Measurements from ENCODE around the gene C19orf47. TPM values are rescaled to one million over a fixed set of nuclear protein-coding genes. Genes with fewer than 3 reads are reported as not detected.
"Not testable (repeated sequence)": the region's sequence is repeated elsewhere in the genome, so short reads cannot be mapped to it uniquely, and the experiment has no call there.

C19orf47 gene
- polyA plus RNA-seq, 2 donors = 13.8 to 15.4 TPM

- H3K36me3 ChIP-seq (ENCODE audit: control insufficient read depth in 2 of 2, insufficient read depth in 2 of 2, low read length in 1 of 2) = peaks cover 12 to 21% of the 10 kb centered on the region in 2 donors
- WGBS, 2 donors = 93 to 95% methylated on average over 15 of the region's 15 CpGs
These were observed 12.2 kb downstream of the C19orf47 start for GRCh38 chr19:40335855-40336600.

GRCh38 chr19:40335101-40335500 is 13.1 kb downstream of the C19orf47 start:
- no peaks in the 10 kb centered on the region for H3K27me3 ChIP-seq (ENCODE audit: control insufficient read depth in 1 of 2, insufficient read depth in 2 of 2, low read length in 2 of 2)
- no peaks in the 10 kb centered on the region for H3K4me1 ChIP-seq (ENCODE audit: control insufficient read depth in 2 of 2, insufficient read depth in 2 of 2, low read length in 1 of 2)
- peaks cover 12 to 24% of the 10 kb centered on the region in 2 donors for H3K36me3 ChIP-seq (ENCODE audit: control insufficient read depth in 2 of 2, insufficient read depth in 2 of 2, low read length in 1 of 2)
- no peak overlapping the region for H3K27ac ChIP-seq (ENCODE audit: low read depth in 2 of 2, low read length in 1 of 2)
- no peak overlapping the region for H3K4me3 ChIP-seq (ENCODE audit: low read depth in 1 of 2, low read length in 2 of 2)
- peaks cover 0 to 2% of the 10 kb centered on the region in 2 donors for H3K9me3 ChIP-seq (ENCODE audit: control insufficient read depth in 2 of 2, insufficient read depth in 1 of 2, low read depth in 1 of 2, low read length in 1 of 2)

More at GRCh38 chr19:40335855-40336600, 12.2 kb downstream of the C19orf47 start:
- Histone ChIP-seq H3K4me1 (ENCODE audit: control insufficient read depth in 2 of 2, insufficient read depth in 2 of 2, low read length in 1 of 2) (no peaks in the 10 kb centered on the region), H3K27me3 (ENCODE audit: control insufficient read depth in 1 of 2, insufficient read depth in 2 of 2, low read length in 2 of 2) (no peaks in the 10 kb centered on the region), H3K27ac (ENCODE audit: low read depth in 2 of 2, low read length in 1 of 2) (no peak overlapping the region), H3K9me3 (ENCODE audit: control insufficient read depth in 2 of 2, insufficient read depth in 1 of 2, low read depth in 1 of 2, low read length in 1 of 2) (peaks cover 0 to 2% of the 10 kb centered on the region in 2 donors), H3K4me3 (ENCODE audit: low read depth in 1 of 2, low read length in 2 of 2) (no peak overlapping the region)

GRCh38 chr19:40333083-40333482 is 15.1 kb downstream of the C19orf47 start:
- peaks cover 12 to 33% of the 10 kb centered on the region in 2 donors for H3K36me3 ChIP-seq (ENCODE audit: control insufficient read depth in 2 of 2, insufficient read depth in 2 of 2, low read length in 1 of 2)
- H3K9me3 ChIP-seq (ENCODE audit: control insufficient read depth in 2 of 2, insufficient read depth in 1 of 2, low read depth in 1 of 2, low read length in 1 of 2); H3K27me3 ChIP-seq (ENCODE audit: control insufficient read depth in 1 of 2, insufficient read depth in 2 of 2, low read length in 2 of 2); H3K27ac ChIP-seq (ENCODE audit: low read depth in 2 of 2, low read length in 1 of 2); H3K4me3 ChIP-seq (ENCODE audit: low read depth in 1 of 2, low read length in 2 of 2); H3K4me1 ChIP-seq (ENCODE audit: control insufficient read depth in 2 of 2, insufficient read depth in 2 of 2, low read length in 1 of 2): not testable (repeated sequence)
- 97 to 98% methylated on average over 6 of the region's 6 CpGs for WGBS, 2 donors

GRCh38 chr19:40332669-40333068 is 15.5 kb downstream of the C19orf47 start:
- H3K4me3 ChIP-seq (ENCODE audit: low read depth in 1 of 2, low read length in 2 of 2) = no peak overlapping the region
- H3K27ac ChIP-seq (ENCODE audit: low read depth in 2 of 2, low read length in 1 of 2) = no peak overlapping the region
- peaks cover 0 to 2% of the 10 kb centered on the region in 2 donors for H3K9me3 ChIP-seq (ENCODE audit: control insufficient read depth in 2 of 2, insufficient read depth in 1 of 2, low read depth in 1 of 2, low read length in 1 of 2)
- H3K4me1 ChIP-seq (ENCODE audit: control insufficient read depth in 2 of 2, insufficient read depth in 2 of 2, low read length in 1 of 2) = no peaks in the 10 kb centered on the region
- no peaks in the 10 kb centered on the region for H3K27me3 ChIP-seq (ENCODE audit: control insufficient read depth in 1 of 2, insufficient read depth in 2 of 2, low read length in 2 of 2)
- H3K36me3 ChIP-seq (ENCODE audit: control insufficient read depth in 2 of 2, insufficient read depth in 2 of 2, low read length in 1 of 2) = peaks cover 16 to 36% of the 10 kb centered on the region in 2 donors
- WGBS, 2 donors = 88 to 91% methylated on average over 6 of the region's 6 CpGs

- H3K4me3 ChIP-seq (ENCODE audit: low read depth in 1 of 2, low read length in 2 of 2) = no peak overlapping the region
- H3K27ac ChIP-seq (ENCODE audit: low read depth in 2 of 2, low read length in 1 of 2) = no peak overlapping the region
- peaks cover 0 to 2% of the 10 kb centered on the region in 2 donors for H3K9me3 ChIP-seq (ENCODE audit: control insufficient read depth in 2 of 2, insufficient read depth in 1 of 2, low read depth in 1 of 2, low read length in 1 of 2)
- peaks cover 17 to 46% of the 10 kb centered on the region in 2 donors for H3K36me3 ChIP-seq (ENCODE audit: control insufficient read depth in 2 of 2, insufficient read depth in 2 of 2, low read length in 1 of 2)
- WGBS, 2 donors = 73 to 77% methylated on average over 5 of the region's 5 CpGs
- no peaks in the 10 kb centered on the region for H3K4me1 ChIP-seq (ENCODE audit: control insufficient read depth in 2 of 2, insufficient read depth in 2 of 2, low read length in 1 of 2)
- H3K27me3 ChIP-seq (ENCODE audit: control insufficient read depth in 1 of 2, insufficient read depth in 2 of 2, low read length in 2 of 2) = no peaks in the 10 kb centered on the region
These were observed 17.1 kb downstream of the C19orf47 start for GRCh38 chr19:40331052-40331451.

- peaks cover 20 to 63% of the 10 kb centered on the region in 2 donors for H3K36me3 ChIP-seq (ENCODE audit: control insufficient read depth in 2 of 2, insufficient read depth in 2 of 2, low read length in 1 of 2)
- no peak overlapping the region for H3K4me3 ChIP-seq (ENCODE audit: low read depth in 1 of 2, low read length in 2 of 2)
- 90 to 94% methylated on average over 14 of the region's 14 CpGs for WGBS, 2 donors
- H3K9me3 ChIP-seq (ENCODE audit: control insufficient read depth in 2 of 2, insufficient read depth in 1 of 2, low read depth in 1 of 2, low read length in 1 of 2) = no peaks in the 10 kb centered on the region
- H3K27ac ChIP-seq (ENCODE audit: low read depth in 2 of 2, low read length in 1 of 2) = no peak overlapping the region
- H3K27me3 ChIP-seq (ENCODE audit: control insufficient read depth in 1 of 2, insufficient read depth in 2 of 2, low read length in 2 of 2) = no peaks in the 10 kb centered on the region
- peaks cover 0 to 3% of the 10 kb centered on the region in 2 donors for H3K4me1 ChIP-seq (ENCODE audit: control insufficient read depth in 2 of 2, insufficient read depth in 2 of 2, low read length in 1 of 2)
These were observed 22.0 kb downstream of the C19orf47 start for GRCh38 chr19:40326201-40326600.

- Histone ChIP-seq H3K27ac (ENCODE audit: low read depth in 2 of 2, low read length in 1 of 2) (peak overlapping the region in 1 of 2 donors; percentile 56), H3K4me3 (ENCODE audit: low read depth in 1 of 2, low read length in 2 of 2) (no peak overlapping the region), H3K27me3 (ENCODE audit: control insufficient read depth in 1 of 2, insufficient read depth in 2 of 2, low read length in 2 of 2) (no peaks in the 10 kb centered on the region), H3K36me3 (ENCODE audit: control insufficient read depth in 2 of 2, insufficient read depth in 2 of 2, low read length in 1 of 2) (peaks cover 20 to 67% of the 10 kb centered on the region in 2 donors), H3K4me1 (ENCODE audit: control insufficient read depth in 2 of 2, insufficient read depth in 2 of 2, low read length in 1 of 2) (peaks cover 0 to 3% of the 10 kb centered on the region in 2 donors), H3K9me3 (ENCODE audit: control insufficient read depth in 2 of 2, insufficient read depth in 1 of 2, low read depth in 1 of 2, low read length in 1 of 2) (no peaks in the 10 kb centered on the region)
- 79 to 86% methylated on average over 12 to 13 of the region's 13 CpGs for WGBS, 2 donors
These were observed 24.5 kb downstream of the C19orf47 start for GRCh38 chr19:40323705-40324104.

- WGBS, 2 donors = 91% methylated on average over 15 of the region's 15 CpGs
- peaks cover 20 to 61% of the 10 kb centered on the region in 2 donors for H3K36me3 ChIP-seq (ENCODE audit: control insufficient read depth in 2 of 2, insufficient read depth in 2 of 2, low read length in 1 of 2)
These were observed 25.1 kb downstream of the C19orf47 start for GRCh38 chr19:40322951-40323615.

GRCh38 chr19:40322271-40322610 is 26.0 kb downstream of the C19orf47 start:
- no peak overlapping the region for H3K27ac ChIP-seq (ENCODE audit: low read depth in 2 of 2, low read length in 1 of 2)
- H3K27me3 ChIP-seq (ENCODE audit: control insufficient read depth in 1 of 2, insufficient read depth in 2 of 2, low read length in 2 of 2) = no peaks in the 10 kb centered on the region
- WGBS, 2 donors = 93 to 98% methylated on average over 7 of the region's 7 CpGs
- no peak overlapping the region for H3K4me3 ChIP-seq (ENCODE audit: low read depth in 1 of 2, low read length in 2 of 2)
- H3K36me3 ChIP-seq (ENCODE audit: control insufficient read depth in 2 of 2, insufficient read depth in 2 of 2, low read length in 1 of 2) = peaks cover 16 to 54% of the 10 kb centered on the region in 2 donors
- no peaks in the 10 kb centered on the region for H3K9me3 ChIP-seq (ENCODE audit: control insufficient read depth in 2 of 2, insufficient read depth in 1 of 2, low read depth in 1 of 2, low read length in 1 of 2)
- H3K4me1 ChIP-seq (ENCODE audit: control insufficient read depth in 2 of 2, insufficient read depth in 2 of 2, low read length in 1 of 2) = peaks cover 0 to 3% of the 10 kb centered on the region in 2 donors

More at GRCh38 chr19:40322951-40323615, 25.1 kb downstream of the C19orf47 start:
- Histone ChIP-seq H3K27ac (ENCODE audit: low read depth in 2 of 2, low read length in 1 of 2) (no peak overlapping the region), H3K4me1 (ENCODE audit: control insufficient read depth in 2 of 2, insufficient read depth in 2 of 2, low read length in 1 of 2) (peaks cover 0 to 3% of the 10 kb centered on the region in 2 donors), H3K27me3 (ENCODE audit: control insufficient read depth in 1 of 2, insufficient read depth in 2 of 2, low read length in 2 of 2) (no peaks in the 10 kb centered on the region), H3K4me3 (ENCODE audit: low read depth in 1 of 2, low read length in 2 of 2) (no peak overlapping the region), H3K9me3 (ENCODE audit: control insufficient read depth in 2 of 2, insufficient read depth in 1 of 2, low read depth in 1 of 2, low read length in 1 of 2) (no peaks in the 10 kb centered on the region)

Measured in esophagus (tissue), 2 donors.